HCT116 (cell line): ENCODE measurements around the gene CD248.

Experiments
- CEBPB ChIP-seq: IDR thresholded peaks from 2 replicates; pipeline ENCODE4 v1.6.1; 2012; ENCODE audit warnings: low read depth
- EGR1 ChIP-seq: IDR thresholded peaks from 2 replicates; pipeline ENCODE4 v1.6.1; 2012; ENCODE audit warnings: low read depth
- EZH2 ChIP-seq: fragments of 200-600 bp; sonication (generic); IDR thresholded peaks from 2 replicates; pipeline ENCODE4 v1.6.1; 2017; ENCODE audit warnings: antibody characterized with exemption, mixed run types
- EZH2phosphoT487 ChIP-seq: fragments of 200-600 bp; IDR thresholded peaks from 2 replicates; pipeline ENCODE4 v1.6.1; 2018; ENCODE audit warnings: antibody characterized with exemption, borderline replicate concordance
- POLR2A ChIP-seq: IDR thresholded peaks from 2 replicates; pipeline ENCODE4 v1.7.0; 2011; ENCODE audit warnings: borderline replicate concordance; ENCODE audit not compliant: insufficient read depth, insufficient read length; ENCODE audit errors: extremely low read depth
- POLR2AphosphoS5 ChIP-seq: IDR thresholded peaks from 2 replicates; pipeline ENCODE4 v1.6.1; 2011; ENCODE audit warnings: mild to moderate bottlenecking, low read depth, low read length, moderate library complexity
- RAD21 ChIP-seq: IDR thresholded peaks from 2 replicates; pipeline ENCODE4 v1.6.1; 2012; ENCODE audit warnings: low read depth, mild to moderate bottlenecking
- SP1 ChIP-seq: IDR thresholded peaks from 2 replicates; pipeline ENCODE4 v1.6.1; 2012; ENCODE audit warnings: low read depth
- TCF7L2 ChIP-seq: IDR thresholded peaks from 2 replicates; pipeline ENCODE4 v1.7.0; 2011; ENCODE audit warnings: borderline replicate concordance, inconsistent platforms; ENCODE audit not compliant: insufficient read depth, insufficient read length; ENCODE audit errors: extremely low read depth
- YY1 ChIP-seq: IDR thresholded peaks from 2 replicates; pipeline ENCODE4 v1.6.1; 2011; ENCODE audit warnings: low read length, low read depth, moderate library complexity, mild to moderate bottlenecking; ENCODE audit not compliant: insufficient replicate concordance; ENCODE audit errors: extremely low read depth
- TF ChIP-seq, protein P1 (sequence below), 3 experiments: fragments of 200-600 bp in 1 of 3; sonication (generic) in 1 of 3; IDR thresholded peaks in 2 of 3; conservative IDR thresholded peaks in 1 of 3; 2 replicates each; pipeline ENCODE4 v1.5.1; 2012 to 2017; ENCODE audit warnings: low read depth in 2 of 3, low read length in 2 of 3, antibody characterized with exemption in 1 of 3, borderline replicate concordance in 1 of 3, control low read depth in 1 of 3, mild to moderate bottlenecking in 1 of 3, mixed read lengths in 1 of 3, mixed run types in 1 of 3, moderate library complexity in 1 of 3; ENCODE audit not compliant: insufficient read depth in 1 of 3
- TF ChIP-seq, protein P2 (sequence below): IDR thresholded peaks from 2 replicates; pipeline ENCODE4 v1.6.1; 2011; ENCODE audit warnings: mild to moderate bottlenecking, low read length, moderate library complexity; ENCODE audit not compliant: insufficient replicate concordance; ENCODE audit errors: extremely low read depth
- TF ChIP-seq, protein P3 (sequence below): IDR thresholded peaks from 2 replicates; pipeline ENCODE4 v1.6.1; 2012; ENCODE audit warnings: low read depth
- TF ChIP-seq, protein P4 (sequence below): IDR thresholded peaks from 2 replicates; pipeline ENCODE4 v1.6.1; 2012

DNA sequence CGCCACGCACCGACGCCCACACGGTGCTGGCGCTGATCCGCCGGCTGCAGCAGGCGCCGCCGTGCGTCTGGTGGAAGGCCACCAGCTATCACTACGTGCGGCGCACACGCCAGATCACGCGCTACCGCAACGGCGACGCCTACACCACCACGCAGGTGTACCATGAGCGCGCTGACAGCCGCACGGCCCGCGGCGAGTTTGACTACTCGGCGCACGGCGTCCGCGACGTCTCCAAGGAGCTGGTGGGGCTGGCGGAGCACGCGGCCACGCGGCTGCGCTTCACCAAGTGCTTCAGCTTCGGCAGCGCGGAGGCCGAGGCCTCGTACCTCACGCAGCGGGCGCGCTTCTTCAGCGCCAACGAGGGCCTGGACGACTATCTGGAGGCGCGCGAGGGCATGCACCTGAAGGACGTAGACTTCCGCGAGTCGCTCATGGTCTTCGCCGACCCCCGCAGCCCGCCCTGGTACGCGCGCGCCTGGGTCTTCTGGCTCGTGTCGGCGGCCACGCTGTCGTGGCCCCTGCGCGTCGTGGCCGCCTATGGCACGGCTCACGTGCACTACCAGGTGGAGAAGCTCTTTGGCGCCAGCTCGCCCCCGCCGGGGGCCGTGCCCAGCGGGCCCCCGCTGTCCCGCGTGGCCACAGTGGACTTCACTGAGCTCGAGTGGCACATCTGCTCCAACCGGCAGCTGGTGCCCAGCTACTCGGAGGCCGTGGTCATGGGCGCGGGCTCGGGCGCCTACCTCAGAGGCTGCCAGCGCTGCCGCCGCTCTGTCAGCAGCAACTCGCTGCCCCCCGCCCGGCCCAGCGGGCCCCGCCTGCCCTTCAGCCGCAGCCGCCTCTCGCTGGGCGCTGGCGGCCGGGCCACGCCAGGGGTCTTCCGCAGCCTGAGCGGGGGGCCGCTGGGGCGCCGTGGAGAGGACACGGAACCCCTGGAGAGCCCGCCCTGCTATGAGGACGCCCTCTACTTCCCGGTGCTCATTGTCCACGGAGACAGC is 21.9 kb downstream of the CD248 start:
- TF ChIP-seq POLR2A: no peak
- no peak for TF ChIP-seq POLR2AphosphoS5
- TF ChIP-seq, protein P1, sequence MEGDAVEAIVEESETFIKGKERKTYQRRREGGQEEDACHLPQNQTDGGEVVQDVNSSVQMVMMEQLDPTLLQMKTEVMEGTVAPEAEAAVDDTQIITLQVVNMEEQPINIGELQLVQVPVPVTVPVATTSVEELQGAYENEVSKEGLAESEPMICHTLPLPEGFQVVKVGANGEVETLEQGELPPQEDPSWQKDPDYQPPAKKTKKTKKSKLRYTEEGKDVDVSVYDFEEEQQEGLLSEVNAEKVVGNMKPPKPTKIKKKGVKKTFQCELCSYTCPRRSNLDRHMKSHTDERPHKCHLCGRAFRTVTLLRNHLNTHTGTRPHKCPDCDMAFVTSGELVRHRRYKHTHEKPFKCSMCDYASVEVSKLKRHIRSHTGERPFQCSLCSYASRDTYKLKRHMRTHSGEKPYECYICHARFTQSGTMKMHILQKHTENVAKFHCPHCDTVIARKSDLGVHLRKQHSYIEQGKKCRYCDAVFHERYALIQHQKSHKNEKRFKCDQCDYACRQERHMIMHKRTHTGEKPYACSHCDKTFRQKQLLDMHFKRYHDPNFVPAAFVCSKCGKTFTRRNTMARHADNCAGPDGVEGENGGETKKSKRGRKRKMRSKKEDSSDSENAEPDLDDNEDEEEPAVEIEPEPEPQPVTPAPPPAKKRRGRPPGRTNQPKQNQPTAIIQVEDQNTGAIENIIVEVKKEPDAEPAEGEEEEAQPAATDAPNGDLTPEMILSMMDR (IDR thresholded peaks at IDR 0.05 in 2 of 3, conservative IDR thresholded peaks at IDR 0.05 in 1 of 3; ENCODE audit: borderline replicate concordance in 1 of 3, insufficient read depth in 1 of 3, low read depth in 2 of 3, low read length in 2 of 3): no peak
- TF ChIP-seq SP1: no peak
- TF ChIP-seq RAD21: no peak
- TF ChIP-seq, protein P2, sequence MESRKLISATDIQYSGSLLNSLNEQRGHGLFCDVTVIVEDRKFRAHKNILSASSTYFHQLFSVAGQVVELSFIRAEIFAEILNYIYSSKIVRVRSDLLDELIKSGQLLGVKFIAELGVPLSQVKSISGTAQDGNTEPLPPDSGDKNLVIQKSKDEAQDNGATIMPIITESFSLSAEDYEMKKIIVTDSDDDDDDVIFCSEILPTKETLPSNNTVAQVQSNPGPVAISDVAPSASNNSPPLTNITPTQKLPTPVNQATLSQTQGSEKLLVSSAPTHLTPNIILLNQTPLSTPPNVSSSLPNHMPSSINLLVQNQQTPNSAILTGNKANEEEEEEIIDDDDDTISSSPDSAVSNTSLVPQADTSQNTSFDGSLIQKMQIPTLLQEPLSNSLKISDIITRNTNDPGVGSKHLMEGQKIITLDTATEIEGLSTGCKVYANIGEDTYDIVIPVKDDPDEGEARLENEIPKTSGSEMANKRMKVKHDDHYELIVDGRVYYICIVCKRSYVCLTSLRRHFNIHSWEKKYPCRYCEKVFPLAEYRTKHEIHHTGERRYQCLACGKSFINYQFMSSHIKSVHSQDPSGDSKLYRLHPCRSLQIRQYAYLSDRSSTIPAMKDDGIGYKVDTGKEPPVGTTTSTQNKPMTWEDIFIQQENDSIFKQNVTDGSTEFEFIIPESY: no peak
- TF ChIP-seq, protein P3, sequence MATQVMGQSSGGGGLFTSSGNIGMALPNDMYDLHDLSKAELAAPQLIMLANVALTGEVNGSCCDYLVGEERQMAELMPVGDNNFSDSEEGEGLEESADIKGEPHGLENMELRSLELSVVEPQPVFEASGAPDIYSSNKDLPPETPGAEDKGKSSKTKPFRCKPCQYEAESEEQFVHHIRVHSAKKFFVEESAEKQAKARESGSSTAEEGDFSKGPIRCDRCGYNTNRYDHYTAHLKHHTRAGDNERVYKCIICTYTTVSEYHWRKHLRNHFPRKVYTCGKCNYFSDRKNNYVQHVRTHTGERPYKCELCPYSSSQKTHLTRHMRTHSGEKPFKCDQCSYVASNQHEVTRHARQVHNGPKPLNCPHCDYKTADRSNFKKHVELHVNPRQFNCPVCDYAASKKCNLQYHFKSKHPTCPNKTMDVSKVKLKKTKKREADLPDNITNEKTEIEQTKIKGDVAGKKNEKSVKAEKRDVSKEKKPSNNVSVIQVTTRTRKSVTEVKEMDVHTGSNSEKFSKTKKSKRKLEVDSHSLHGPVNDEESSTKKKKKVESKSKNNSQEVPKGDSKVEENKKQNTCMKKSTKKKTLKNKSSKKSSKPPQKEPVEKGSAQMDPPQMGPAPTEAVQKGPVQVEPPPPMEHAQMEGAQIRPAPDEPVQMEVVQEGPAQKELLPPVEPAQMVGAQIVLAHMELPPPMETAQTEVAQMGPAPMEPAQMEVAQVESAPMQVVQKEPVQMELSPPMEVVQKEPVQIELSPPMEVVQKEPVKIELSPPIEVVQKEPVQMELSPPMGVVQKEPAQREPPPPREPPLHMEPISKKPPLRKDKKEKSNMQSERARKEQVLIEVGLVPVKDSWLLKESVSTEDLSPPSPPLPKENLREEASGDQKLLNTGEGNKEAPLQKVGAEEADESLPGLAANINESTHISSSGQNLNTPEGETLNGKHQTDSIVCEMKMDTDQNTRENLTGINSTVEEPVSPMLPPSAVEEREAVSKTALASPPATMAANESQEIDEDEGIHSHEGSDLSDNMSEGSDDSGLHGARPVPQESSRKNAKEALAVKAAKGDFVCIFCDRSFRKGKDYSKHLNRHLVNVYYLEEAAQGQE: no peak
- no peak for TF ChIP-seq EGR1
- no peak for TF ChIP-seq EZH2
- TF ChIP-seq, protein P4, sequence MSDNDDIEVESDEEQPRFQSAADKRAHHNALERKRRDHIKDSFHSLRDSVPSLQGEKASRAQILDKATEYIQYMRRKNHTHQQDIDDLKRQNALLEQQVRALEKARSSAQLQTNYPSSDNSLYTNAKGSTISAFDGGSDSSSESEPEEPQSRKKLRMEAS: no peak
- TF ChIP-seq TCF7L2: no peak
- TF ChIP-seq CEBPB: no peak
- TF ChIP-seq EZH2phosphoT487: no peak
- TF ChIP-seq YY1: no peak
